IPS-NIHi11 (cell line): Measurements from ENCODE around the gene ZFP57.
A peak's percentile ranks its signal among the peaks of the same experiment; 100 is the strongest.
"Not testable (repeated sequence)": the region's sequence is repeated elsewhere in the genome, so short reads cannot be mapped to it uniquely, and the experiment has no call there.

Source experiments
- DNase-seq: peaks from one replicate; pipeline ENCODE4 v3.0.0; 2012; ENCODE audit warnings: mixed read lengths, low spot score

The ZFP57 gene

GRCh38 chr6:29696147-29697125, 15.5 kb upstream of the ZFP57 start:
- peak; percentile 57 for DNase-seq

- no peak for DNase-seq
Observed at GRCh38 chr6:29694637-29695036, 13.7 kb upstream of the ZFP57 start.

GRCh38 chr6:29685718-29686326, 4.9 kb upstream of the ZFP57 start:
- DNase-seq: peak; percentile 42

GRCh38 chr6:29681811-29682210, 859 bp upstream of the ZFP57 start:
- no peak for DNase-seq

DNA sequence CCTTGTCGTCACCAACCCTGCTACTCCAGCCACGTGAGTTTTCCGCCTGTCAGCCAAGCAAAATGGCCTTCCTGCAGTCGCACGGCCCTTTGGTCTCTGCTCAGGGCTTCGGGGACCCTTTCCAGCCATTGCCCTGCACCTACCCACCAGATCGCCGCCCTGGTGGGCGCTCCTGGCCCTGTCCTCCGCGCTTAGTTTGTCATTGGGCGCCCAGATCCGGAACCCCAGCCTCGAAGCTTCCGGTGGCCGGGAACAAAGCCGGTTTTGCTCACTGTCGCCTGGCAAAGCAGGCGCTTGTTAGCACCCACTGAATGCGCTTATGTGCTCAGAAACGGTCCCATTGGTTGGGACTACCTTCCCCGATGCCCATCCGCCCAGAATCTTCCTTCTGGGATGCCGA, 536 bp downstream of the ZFP57 start:
- DNase-seq: no peak

DNA sequence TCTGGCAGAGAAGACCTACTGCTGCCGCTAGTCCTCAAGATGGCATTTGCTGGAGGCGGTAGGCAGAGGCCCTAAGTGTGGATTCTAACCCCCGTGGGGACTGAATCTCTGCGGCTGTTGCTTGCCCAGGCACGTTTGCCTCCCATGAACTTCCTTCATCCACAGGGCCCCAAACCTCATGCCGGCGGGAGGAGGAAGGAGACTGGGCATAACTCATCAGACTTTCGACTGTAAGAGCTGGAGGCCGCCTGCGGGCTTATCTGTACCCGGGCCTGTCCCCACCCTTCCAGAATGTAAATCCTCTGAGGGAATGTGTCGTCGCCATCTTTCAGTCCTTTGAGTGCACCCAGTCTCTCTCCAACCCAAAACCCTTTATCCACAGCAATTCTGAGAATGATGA, 990 bp downstream of the ZFP57 start:
- no peak for DNase-seq

- no peak for DNase-seq
Observed at GRCh38 chr6:29678114-29678513, 2.8 kb downstream of the ZFP57 start.

DNA sequence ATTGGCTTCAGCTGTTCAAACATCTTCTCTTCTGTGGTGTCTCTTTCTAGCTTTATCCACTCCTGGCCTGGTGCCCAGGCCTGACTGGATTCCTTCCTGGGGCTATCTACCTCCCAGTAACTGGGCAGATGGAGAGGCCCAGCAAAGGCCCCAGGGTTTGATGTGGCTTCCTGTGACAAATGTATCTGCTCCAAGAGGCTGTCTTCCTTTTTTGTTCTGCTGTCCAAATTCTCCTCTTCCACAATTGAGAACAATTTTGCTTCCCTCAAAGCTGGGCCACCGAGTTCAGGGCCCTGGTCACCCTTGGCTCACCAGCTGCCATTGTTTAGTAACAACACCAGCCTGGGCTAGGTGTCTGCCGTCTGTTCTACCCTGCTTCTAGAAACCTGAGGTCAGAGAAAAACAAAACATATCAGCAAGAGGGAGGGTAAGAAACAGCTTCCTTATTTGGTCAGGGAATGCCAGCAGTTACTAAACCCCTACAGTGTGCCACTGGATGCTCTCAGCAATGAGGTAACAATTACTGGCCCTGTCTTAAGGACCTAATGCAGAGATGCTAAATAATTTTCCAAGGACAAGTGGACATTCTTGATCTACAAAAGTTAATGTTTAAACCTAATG, 3.9 kb downstream of the ZFP57 start:
- peak; percentile 54 for DNase-seq

GRCh38 chr6:29675561-29675960, 5.4 kb downstream of the ZFP57 start:
- no peak for DNase-seq

DNA sequence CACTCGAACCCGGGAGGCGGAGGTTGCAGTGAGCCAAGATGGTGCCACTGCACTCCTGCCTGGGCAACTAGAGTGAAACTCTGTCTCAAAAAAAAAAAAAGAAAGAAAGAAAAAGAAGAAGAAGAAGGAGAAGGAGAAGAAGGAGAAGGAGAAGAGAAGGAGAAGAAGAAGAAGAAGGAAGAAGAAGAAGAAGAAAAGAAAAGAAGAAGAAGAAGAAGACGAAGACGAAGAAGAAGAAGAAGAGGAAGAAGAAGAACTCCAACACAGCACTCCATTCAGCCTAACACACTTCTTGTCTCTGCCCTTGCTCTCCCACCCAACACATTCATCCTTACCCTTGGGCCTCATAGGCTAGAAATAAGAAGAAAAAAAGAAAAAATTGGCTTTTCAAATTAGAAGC, 6.9 kb downstream of the ZFP57 start:
- DNase-seq: no peak

DNA sequence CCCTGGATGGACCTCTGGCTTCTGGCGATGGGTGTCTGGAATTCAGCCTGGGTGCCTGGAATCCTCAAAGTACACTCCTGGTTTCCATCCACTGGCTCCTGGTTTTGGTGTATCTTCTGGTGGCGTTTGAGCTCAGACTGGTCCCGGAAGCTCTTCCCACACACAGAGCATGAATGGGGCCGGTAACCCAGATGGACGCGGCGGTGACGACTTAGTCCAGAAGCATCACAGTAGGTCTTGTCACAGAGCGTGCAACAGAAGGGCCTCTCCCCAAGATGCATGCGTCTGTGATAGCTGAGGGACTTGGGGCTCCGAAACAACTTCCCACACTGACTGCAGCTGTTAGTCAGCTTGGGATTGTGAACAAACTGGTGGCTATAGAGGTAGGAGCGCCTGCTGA, 7.8 kb downstream of the ZFP57 start:
- DNase-seq: no peak

- not testable (repeated sequence) for DNase-seq
Observed at GRCh38 chr6:29672116-29672515, 8.8 kb downstream of the ZFP57 start.

DNA sequence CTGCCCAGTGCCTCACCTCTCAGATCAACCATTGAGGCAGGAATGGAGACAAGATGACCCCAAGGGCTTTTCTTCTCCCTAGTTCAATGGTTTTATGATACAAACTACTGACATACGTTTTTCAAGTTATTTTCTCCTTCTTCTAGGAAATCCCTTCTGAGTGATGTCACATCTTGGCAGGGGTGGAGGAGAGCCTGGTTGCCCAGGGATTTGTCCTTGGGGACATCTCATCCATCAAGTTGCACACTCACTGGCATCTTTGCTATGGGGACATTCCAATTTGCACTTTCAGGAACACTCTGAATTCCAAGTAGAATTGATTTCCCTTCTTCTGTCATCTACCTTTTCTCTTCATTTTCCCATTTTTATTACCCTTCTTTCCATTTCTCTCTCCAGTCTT, 9.9 kb downstream of the ZFP57 start:
- no peak for DNase-seq

- peak; percentile 48 for DNase-seq
Observed at GRCh38 chr6:29667158-29667557, 13.8 kb downstream of the ZFP57 start.

DNA sequence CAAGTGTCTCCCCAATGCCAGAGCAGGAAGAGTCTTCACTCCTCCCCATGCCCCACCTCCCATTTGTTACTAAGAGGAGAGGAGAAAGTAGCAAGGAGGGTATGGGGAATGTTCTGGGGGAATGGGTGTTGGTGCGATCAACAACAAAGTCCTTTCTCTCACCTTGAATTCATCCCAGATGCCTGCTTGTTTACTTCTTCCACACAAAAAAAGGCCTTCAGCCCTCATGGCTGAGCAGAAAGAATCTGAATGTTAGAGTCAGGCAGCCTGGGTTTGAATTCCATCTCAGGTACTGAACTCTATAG, 14.2 kb downstream of the ZFP57 start:
- no peak for DNase-seq

- DNase-seq: no peak
Observed at GRCh38 chr6:29665942-29666825, 14.8 kb downstream of the ZFP57 start.

DNA sequence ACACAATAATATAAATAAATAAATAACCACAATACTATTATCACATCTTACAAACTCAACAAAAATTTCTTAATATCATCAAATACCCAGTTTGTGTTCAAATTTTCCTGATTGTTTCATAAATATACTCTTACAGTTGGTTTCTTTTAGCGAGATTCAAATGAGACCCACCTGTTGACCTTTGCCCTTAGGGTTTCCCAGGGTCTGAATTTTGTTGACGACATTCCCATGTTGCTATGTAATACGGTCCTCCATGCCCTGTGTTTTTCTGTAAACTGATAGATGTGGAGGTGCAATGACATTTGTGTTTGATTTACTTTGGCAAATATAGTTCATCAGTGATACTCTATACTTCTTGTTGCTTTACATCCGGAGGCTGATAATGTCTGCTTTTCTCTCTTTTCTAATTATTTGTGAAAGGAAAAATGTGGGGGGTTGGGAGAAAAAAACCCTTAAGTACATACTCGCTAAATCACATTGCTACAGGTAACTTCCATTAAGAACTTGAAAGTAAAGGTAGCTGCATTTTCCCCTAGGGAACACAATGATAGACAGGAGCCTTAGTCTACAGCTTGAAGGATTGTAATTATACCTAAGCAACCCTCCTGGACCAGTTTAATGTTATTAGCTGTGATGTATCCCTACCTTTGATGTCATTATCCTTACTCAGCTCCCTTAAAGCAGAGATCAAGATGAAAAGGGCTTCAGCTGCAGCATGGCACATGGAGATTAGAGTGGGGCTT, 17.5 kb downstream of the ZFP57 start:
- DNase-seq: no peak

DNA sequence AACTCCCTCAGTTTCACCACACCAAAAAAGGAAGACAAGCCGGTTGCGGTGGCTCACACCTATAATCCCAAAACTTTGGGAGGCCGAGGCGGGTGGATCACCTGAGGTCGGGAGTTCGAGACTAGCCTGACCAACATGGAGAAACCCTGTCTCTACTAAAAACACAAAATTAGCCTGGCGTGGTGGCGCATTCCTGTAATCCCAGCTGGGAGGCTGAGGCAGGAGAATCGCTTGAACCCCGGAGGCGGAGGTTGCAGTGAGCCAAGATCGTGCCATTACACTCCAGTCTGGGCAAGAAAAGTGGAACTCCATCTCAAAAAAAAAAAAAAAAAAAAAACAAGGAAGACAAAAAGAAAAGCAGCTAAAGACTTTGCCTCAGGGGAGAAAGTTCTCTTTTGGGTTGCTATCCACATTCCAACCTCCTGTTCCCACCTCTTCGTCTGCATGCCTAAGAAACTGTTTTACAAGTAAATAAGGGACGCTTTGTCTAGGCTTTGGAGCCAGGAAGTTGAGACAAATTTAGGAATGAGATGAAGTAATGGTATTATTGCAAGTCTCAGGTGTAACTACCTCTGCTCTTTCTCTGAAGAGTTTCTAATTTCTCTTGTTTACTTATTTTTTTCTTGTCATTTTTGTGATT, 19.3 kb downstream of the ZFP57 start:
- peak; percentile 60 for DNase-seq

- DNase-seq: peak; percentile 27
Observed at GRCh38 chr6:29661071-29661470, 19.9 kb downstream of the ZFP57 start.

DNA sequence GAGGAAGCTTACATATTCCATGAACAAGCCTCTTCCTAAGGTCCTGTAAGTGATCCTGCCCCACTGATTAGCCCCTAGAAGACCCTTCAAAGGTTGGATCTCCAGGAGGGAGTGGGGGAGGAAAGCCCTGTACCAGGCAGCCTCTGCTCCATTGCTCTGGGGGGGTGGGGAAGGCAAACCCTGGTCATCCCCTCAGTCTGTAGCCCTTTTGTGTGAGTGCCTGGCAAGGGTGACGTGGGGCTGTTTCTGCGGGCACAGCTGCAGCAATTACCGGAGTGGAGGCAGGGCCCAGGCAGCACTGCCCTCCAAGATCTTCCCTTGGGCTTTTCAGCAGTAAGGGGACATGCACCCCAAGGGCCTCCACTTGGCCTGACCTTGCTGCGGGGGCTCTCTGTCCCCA, 24.2 kb downstream of the ZFP57 start, which contains the start of gene MOG:
Gene MOG (plus strand): TSS at position 295 of the 400 bp plus-strand sequence. CDS start 118 bp downstream, outside the sequence.
- no peak for DNase-seq

GRCh38 chr6:29656157-29656556, 24.8 kb downstream of the ZFP57 start:
- DNase-seq: no peak
